ENCODE data around the gene STK32B.

The STK32B gene

DNA sequence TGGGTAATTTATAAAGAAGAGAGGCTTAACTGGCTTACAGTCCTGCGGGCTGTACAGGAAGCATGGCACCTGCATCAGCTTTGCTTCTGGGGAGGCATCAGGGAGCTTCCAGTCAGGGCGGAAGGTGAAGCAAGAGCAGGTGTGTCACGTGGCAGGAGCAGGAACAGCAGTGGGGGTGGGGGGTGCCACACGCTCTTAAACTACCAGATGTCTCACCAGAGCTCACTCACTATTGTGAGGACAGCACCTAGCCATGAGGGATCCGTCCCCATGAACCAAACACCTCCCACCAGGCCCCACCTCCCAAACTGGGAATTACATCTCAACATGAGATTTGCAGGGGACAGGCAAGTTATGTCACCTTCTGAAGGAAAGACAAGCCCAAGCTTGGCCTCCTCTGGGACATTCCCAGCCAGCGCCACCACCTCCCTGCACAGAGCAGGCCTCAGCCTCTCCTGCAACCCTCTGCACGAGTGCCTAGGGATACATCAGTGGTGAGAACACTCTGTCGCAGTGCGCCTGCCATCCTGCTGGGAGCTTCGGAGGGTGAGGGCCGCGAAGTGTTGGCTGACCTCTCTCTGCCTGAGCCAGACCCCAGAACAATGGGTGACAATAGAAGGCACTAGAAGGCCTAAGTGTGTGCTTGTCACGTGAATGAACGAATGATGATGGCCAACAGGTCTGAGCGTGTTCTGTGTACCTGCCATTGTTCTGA is 412.8 kb downstream of the STK32B start:
- Mint-ChIP-seq H3K4me3 (no peak overlapping the region), H3K27ac (peak overlapping the region; percentile 9), H3K4me1 (no peaks in the 10 kb centered on the region), H3K9me3 (no peaks in the 10 kb centered on the region), H3K36me3 (ENCODE audit: low read depth) (no peaks in the 10 kb centered on the region), H3K27me3 (ENCODE audit: low read depth, poor library complexity) (peaks cover 7% of the 10 kb centered on the region)
- TF ChIP-seq, protein P1, sequence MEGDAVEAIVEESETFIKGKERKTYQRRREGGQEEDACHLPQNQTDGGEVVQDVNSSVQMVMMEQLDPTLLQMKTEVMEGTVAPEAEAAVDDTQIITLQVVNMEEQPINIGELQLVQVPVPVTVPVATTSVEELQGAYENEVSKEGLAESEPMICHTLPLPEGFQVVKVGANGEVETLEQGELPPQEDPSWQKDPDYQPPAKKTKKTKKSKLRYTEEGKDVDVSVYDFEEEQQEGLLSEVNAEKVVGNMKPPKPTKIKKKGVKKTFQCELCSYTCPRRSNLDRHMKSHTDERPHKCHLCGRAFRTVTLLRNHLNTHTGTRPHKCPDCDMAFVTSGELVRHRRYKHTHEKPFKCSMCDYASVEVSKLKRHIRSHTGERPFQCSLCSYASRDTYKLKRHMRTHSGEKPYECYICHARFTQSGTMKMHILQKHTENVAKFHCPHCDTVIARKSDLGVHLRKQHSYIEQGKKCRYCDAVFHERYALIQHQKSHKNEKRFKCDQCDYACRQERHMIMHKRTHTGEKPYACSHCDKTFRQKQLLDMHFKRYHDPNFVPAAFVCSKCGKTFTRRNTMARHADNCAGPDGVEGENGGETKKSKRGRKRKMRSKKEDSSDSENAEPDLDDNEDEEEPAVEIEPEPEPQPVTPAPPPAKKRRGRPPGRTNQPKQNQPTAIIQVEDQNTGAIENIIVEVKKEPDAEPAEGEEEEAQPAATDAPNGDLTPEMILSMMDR (IDR thresholded peaks at IDR 0.05) = no peak
- DNase-seq = no peak

GRCh38 chr4:5465529-5465928 is 414.2 kb downstream of the STK32B start:
- TF ChIP-seq, protein P1 (IDR thresholded peaks at IDR 0.05) = no peak
- no peaks in the 10 kb centered on the region for H3K4me1 Mint-ChIP-seq
- no peak overlapping the region for H3K27ac Mint-ChIP-seq
- no peaks in the 10 kb centered on the region for H3K36me3 Mint-ChIP-seq (ENCODE audit: low read depth)
- H3K4me3 Mint-ChIP-seq = no peak overlapping the region
- DNase-seq = no peak
- peaks cover 7% of the 10 kb centered on the region for H3K27me3 Mint-ChIP-seq (ENCODE audit: low read depth, poor library complexity)
- H3K9me3 Mint-ChIP-seq = no peaks in the 10 kb centered on the region

DNA sequence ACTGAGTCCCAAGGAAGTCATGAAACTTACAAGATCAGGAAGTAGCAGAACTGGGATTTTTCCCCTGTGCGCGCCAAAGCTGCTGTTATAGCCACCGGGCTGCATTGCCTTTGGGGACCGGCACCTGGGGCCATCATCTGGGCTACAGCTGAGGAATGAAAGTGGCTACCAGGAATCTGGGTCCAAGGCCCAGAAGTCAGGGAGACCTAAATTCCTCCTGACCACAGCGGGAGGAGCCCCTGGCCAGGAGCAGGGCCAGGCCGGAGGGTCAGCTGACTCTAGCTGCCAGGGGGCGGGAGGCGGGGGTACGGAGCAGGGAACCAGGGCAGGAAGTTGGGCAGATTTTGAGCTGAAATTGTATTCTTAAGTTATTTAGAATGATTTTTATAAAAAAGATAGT is 414.7 kb downstream of the STK32B start:
- Mint-ChIP-seq H3K27ac (no peak overlapping the region), H3K4me3 (no peak overlapping the region), H3K4me1 (no peaks in the 10 kb centered on the region), H3K9me3 (no peaks in the 10 kb centered on the region), H3K36me3 (ENCODE audit: low read depth) (no peaks in the 10 kb centered on the region), H3K27me3 (ENCODE audit: low read depth, poor library complexity) (peaks cover 7% of the 10 kb centered on the region)
- DNase-seq = no peak
- TF ChIP-seq, protein P1 (IDR thresholded peaks at IDR 0.05) = no peak

GRCh38 chr4:5467111-5467510 is 415.8 kb downstream of the STK32B start:
- no peak for DNase-seq
- Mint-ChIP-seq H3K9me3 (no peaks in the 10 kb centered on the region), H3K4me3 (no peak overlapping the region), H3K27me3 (ENCODE audit: low read depth, poor library complexity) (peaks cover 12% of the 10 kb centered on the region), H3K27ac (no peak overlapping the region), H3K36me3 (ENCODE audit: low read depth) (no peaks in the 10 kb centered on the region), H3K4me1 (no peaks in the 10 kb centered on the region)
- TF ChIP-seq, protein P1 (IDR thresholded peaks at IDR 0.05) = no peak

- Mint-ChIP-seq H3K27me3 (ENCODE audit: low read depth, poor library complexity) (peaks cover 15% of the 10 kb centered on the region), H3K4me1 (no peaks in the 10 kb centered on the region)
Observed at GRCh38 chr4:5469151-5469775, 418.0 kb downstream of the STK32B start.

More at GRCh38 chr4:5469151-5469775, 418.0 kb downstream of the STK32B start:
- TF ChIP-seq, protein P1 (IDR thresholded peaks at IDR 0.05) = no peak
- no peaks in the 10 kb centered on the region for H3K9me3 Mint-ChIP-seq
- H3K4me3 Mint-ChIP-seq = no peak overlapping the region
- H3K36me3 Mint-ChIP-seq (ENCODE audit: low read depth) = no peaks in the 10 kb centered on the region
- H3K27ac Mint-ChIP-seq = no peak overlapping the region
- no peak for DNase-seq

Data from nephron progenitor cell (in vitro differentiated cells).